GM23248 (cell line): Measurements from ENCODE around the gene C16orf86.

Source experiments
- EZH2 ChIP-seq: fragments of 200-600 bp; sonication (generic); IDR thresholded peaks from 2 replicates; pipeline ENCODE4 v1.6.1; 2018; ENCODE audit warnings: antibody characterized with exemption, mild to moderate bottlenecking; ENCODE audit not compliant: insufficient read depth, poor library complexity, severe bottlenecking
- EZH2phosphoT487 ChIP-seq: fragments of 200-600 bp; sonication (generic); IDR thresholded peaks from 2 replicates; pipeline ENCODE4 v1.6.1; 2018; ENCODE audit warnings: antibody characterized with exemption, moderate library complexity, mild to moderate bottlenecking, low read depth; ENCODE audit not compliant: insufficient read depth

- TF ChIP-seq EZH2 (no peak), EZH2phosphoT487 (no peak)
These were observed 11.9 kb downstream of the C16orf86 start for GRCh38 chr16:67678354-67679023.
